Measurements from ENCODE around the gene P4HA3. TPM values are rescaled to one million over a fixed set of nuclear protein-coding genes. Genes with fewer than 3 reads are reported as not detected.
A peak's percentile ranks its signal among the peaks of the same experiment; 100 is the strongest.

Gene P4HA3
- total RNA-seq, 1 donor from 2014 or later, result 0.26 TPM

- FAIRE-seq, result peak; percentile 18
- Histone ChIP-seq H3K27me3 (ENCODE audit: control insufficient read depth, insufficient read depth, low read length) (no peaks in the 10 kb centered on the region), H3K4me3 (ENCODE audit: low read depth, low read length) (no peak overlapping the region), H3K36me3 (ENCODE audit: control insufficient read depth, insufficient read depth, low read length) (peaks cover 19% of the 10 kb centered on the region)
- no peak for TF ChIP-seq CTCF (IDR thresholded peaks at IDR 0.05; ENCODE audit: insufficient read depth, low read length, severe bottlenecking)
- DNase-seq (ENCODE audit: low read depth), result no peak
Measured at GRCh38 chr11:74248469-74248868, 63.0 kb downstream of the P4HA3 start.

- DNase-seq (ENCODE audit: low read depth) (no peak), FAIRE-seq (no peak)
- no peak for TF ChIP-seq CTCF (IDR thresholded peaks at IDR 0.05; ENCODE audit: insufficient read depth, low read length, severe bottlenecking)
- Histone ChIP-seq H3K36me3 (ENCODE audit: control insufficient read depth, insufficient read depth, low read length) (peaks cover 5% of the 10 kb centered on the region), H3K27me3 (ENCODE audit: control insufficient read depth, insufficient read depth, low read length) (no peaks in the 10 kb centered on the region), H3K4me3 (ENCODE audit: low read depth, low read length) (no peak overlapping the region)
Measured at GRCh38 chr11:74238243-74238642, 73.2 kb downstream of the P4HA3 start.

GRCh38 chr11:74237541-74237940 lies 73.9 kb downstream of the P4HA3 start:
- FAIRE-seq, result no peak
- Histone ChIP-seq H3K4me3 (ENCODE audit: low read depth, low read length) (no peak overlapping the region), H3K27me3 (ENCODE audit: control insufficient read depth, insufficient read depth, low read length) (no peaks in the 10 kb centered on the region), H3K36me3 (ENCODE audit: control insufficient read depth, insufficient read depth, low read length) (peaks cover 3% of the 10 kb centered on the region)
- TF ChIP-seq CTCF (IDR thresholded peaks at IDR 0.05; ENCODE audit: insufficient read depth, low read length, severe bottlenecking), result no peak
- DNase-seq (ENCODE audit: low read depth), result no peak

GRCh38 chr11:74235121-74235520 lies 76.3 kb downstream of the P4HA3 start:
- Histone ChIP-seq H3K27me3 (ENCODE audit: control insufficient read depth, insufficient read depth, low read length) (no peaks in the 10 kb centered on the region), H3K36me3 (ENCODE audit: control insufficient read depth, insufficient read depth, low read length) (peaks cover 4% of the 10 kb centered on the region), H3K4me3 (ENCODE audit: low read depth, low read length) (no peak overlapping the region)
- no peak for TF ChIP-seq CTCF (IDR thresholded peaks at IDR 0.05; ENCODE audit: insufficient read depth, low read length, severe bottlenecking)
- DNase-seq (ENCODE audit: low read depth) (no peak), FAIRE-seq (no peak)

- no peak for TF ChIP-seq CTCF (IDR thresholded peaks at IDR 0.05; ENCODE audit: insufficient read depth, low read length, severe bottlenecking)
- FAIRE-seq, result no peak
Measured at GRCh38 chr11:74233683-74234082, 77.8 kb downstream of the P4HA3 start.

GRCh38 chr11:74232311-74232950 lies 79.0 kb downstream of the P4HA3 start:
- no peak for TF ChIP-seq CTCF (IDR thresholded peaks at IDR 0.05; ENCODE audit: insufficient read depth, low read length, severe bottlenecking)
- FAIRE-seq, result peak; percentile 7

More at GRCh38 chr11:74233683-74234082, 77.8 kb downstream of the P4HA3 start:
- DNase-seq (ENCODE audit: low read depth), result no peak
- no peak overlapping the region for H3K4me3 ChIP-seq (ENCODE audit: low read depth, low read length)
- peaks cover 6% of the 10 kb centered on the region for H3K36me3 ChIP-seq (ENCODE audit: control insufficient read depth, insufficient read depth, low read length)
- no peaks in the 10 kb centered on the region for H3K27me3 ChIP-seq (ENCODE audit: control insufficient read depth, insufficient read depth, low read length)

More at GRCh38 chr11:74232311-74232950, 79.0 kb downstream of the P4HA3 start:
- Histone ChIP-seq H3K4me3 (ENCODE audit: low read depth, low read length) (no peak overlapping the region), H3K27me3 (ENCODE audit: control insufficient read depth, insufficient read depth, low read length) (no peaks in the 10 kb centered on the region), H3K36me3 (ENCODE audit: control insufficient read depth, insufficient read depth, low read length) (peaks cover 6% of the 10 kb centered on the region)
- no peak for DNase-seq (ENCODE audit: low read depth)
